ENCODE measurements around the gene HENMT1. TPM values are rescaled to one million over a fixed set of nuclear protein-coding genes. Genes with fewer than 3 reads are reported as not detected.
A peak's percentile ranks its signal among the peaks of the same experiment; 100 is the strongest.
"Not testable (repeated sequence)": the region's sequence is repeated elsewhere in the genome, so short reads cannot be mapped to it uniquely, and the experiment has no call there.

HENMT1 gene
- total RNA-seq, 2 donors from 2014 or later: 27.5 to 35.7 TPM

DNA sequence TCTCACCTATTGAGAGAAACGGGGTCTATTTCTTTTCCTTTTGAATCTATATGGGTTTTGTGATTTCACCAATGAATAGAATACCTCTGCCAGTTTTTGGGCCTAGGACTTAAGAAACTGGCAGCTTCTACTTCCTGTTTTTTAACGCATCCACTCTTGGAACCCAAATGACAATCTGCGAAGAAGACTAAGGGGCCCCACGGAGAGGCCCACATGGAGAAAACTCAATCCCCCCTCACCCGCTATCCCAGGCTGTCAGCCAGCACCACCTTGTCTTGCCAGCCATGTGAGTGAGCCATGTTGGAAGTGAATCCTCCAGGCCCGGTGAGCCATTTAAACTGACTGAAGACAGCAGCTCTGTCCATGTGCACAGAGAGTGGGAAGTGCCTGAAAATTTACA is 3.6 kb upstream of the HENMT1 start:
- DNase-seq (ENCODE audit: low spot score) (no peak), ATAC-seq (no peak)
- H3K27me3 Mint-ChIP-seq: no peaks in the 10 kb centered on the region
- no peak overlapping the region for H3K4me3 Mint-ChIP-seq
- peaks cover 19 to 21% of the 10 kb centered on the region in 2 donors for H3K4me1 Mint-ChIP-seq (ENCODE audit: low read depth in 2 of 2)
- no peaks in the 10 kb centered on the region for H3K9me3 Mint-ChIP-seq
- no peaks in the 10 kb centered on the region for H3K36me3 Mint-ChIP-seq
- peak overlapping the region in 1 of 2 donors; percentile 26 for H3K27ac Mint-ChIP-seq

DNA sequence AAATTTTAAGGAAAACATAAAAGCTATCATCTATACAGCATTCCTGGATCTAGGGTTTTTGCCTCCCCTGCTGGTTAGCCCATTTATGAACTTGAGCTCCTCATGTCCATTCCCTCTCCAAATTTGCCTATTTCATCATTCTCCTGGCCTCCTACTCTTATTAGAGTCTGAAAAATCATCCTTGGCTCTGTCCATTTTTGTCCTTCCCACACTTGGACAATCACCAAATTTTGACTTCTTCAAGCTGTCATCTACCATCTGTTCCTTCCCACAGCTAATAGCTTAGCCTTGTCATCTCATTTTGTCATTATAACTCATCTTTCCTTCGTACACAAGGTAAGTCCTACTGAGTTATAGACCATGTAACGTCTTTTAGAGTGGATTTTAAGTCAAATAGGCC is 2.2 kb upstream of the HENMT1 start:
- peak overlapping the region; percentile 95 to 96 for H3K27ac Mint-ChIP-seq
- H3K4me3 Mint-ChIP-seq: peak overlapping the region; percentile 88

DNA sequence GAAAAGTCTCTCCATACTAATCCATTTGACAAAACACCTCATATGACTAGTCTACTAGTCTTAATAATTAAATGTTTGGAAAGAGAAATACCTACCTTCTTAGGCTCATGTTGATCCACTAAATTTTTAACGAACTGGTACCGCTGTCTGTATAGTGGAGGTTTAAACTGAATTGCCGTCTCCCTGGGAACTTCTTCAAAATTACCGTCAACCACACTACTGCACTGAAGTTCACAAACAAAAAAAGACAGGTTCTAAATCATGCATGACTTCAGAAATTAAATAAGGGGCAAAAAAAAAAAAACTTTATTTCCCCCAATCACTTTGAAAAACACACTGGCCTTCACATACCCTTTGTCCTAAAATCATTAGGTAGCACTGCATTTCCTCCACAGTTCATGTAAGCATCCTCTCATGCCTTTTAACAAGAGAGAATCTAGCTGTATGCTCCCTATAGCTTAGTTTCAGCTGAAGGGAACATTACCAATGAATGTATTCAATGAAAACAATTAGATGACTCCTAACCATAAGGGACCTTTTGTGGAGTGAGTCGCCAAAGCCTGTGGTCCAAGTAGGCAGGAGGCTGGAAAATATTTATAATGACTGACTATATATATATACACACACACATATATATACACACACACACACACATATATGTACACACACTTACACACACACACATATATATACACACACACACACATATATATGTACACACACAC is 3.4 kb downstream of the HENMT1 start:
- Mint-ChIP-seq H3K4me1 (ENCODE audit: low read depth in 2 of 2) (peaks cover 48 to 54% of the 10 kb centered on the region in 2 donors), H3K27me3 (no peaks in the 10 kb centered on the region), H3K36me3 (peaks cover 25% of the 10 kb centered on the region), H3K4me3 (peak overlapping the region; percentile 7), H3K9me3 (no peaks in the 10 kb centered on the region), H3K27ac (peak overlapping the region; percentile 68 to 82)
- DNase-seq (ENCODE audit: low spot score): no peak
- ATAC-seq: no peak

More for the DNA sequence above, 2.2 kb upstream of the HENMT1 start:
- no peaks in the 10 kb centered on the region for H3K9me3 Mint-ChIP-seq
- no peak for ATAC-seq
- no peaks in the 10 kb centered on the region for H3K27me3 Mint-ChIP-seq
- no peaks in the 10 kb centered on the region for H3K36me3 Mint-ChIP-seq
- DNase-seq (ENCODE audit: low spot score): no peak
- peaks cover 20 to 24% of the 10 kb centered on the region in 2 donors for H3K4me1 Mint-ChIP-seq (ENCODE audit: low read depth in 2 of 2)

DNA sequence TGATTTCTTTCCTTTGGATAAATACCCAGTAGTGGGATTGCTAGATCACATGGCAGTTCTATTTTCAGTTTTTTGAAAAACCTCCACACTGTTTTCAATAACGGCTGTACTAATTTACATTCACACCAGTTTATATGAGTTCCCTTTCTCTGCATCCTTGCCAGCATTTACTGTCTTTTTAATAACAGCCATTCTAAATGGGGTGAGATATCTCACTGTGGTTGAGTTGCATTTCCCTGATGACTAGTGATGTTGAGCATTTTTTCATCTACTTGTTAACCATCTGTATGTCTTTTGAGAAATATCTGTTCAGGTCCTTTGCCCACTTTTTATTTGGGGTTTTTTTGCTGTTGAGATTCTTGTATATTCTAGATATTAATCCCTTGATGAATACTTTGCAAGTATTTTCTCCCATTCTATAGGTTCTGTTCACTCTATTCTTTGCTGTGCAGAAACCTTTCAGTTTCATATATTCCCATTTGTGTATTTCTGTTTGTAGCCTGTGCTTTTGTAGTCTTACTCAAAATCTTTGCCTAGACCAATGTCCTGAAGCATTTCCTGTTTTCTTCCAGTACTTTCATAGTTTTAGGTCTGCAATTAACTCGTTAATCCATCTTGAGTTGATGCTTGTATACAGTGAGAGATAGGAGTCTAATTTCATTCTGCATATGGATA is 7.3 kb downstream of the HENMT1 start:
- no peaks in the 10 kb centered on the region for H3K27me3 Mint-ChIP-seq
- H3K9me3 Mint-ChIP-seq: no peaks in the 10 kb centered on the region
- peak overlapping the region; percentile 70 for H3K4me3 Mint-ChIP-seq
- H3K27ac Mint-ChIP-seq: peak overlapping the region; percentile 92 to 93
- DNase-seq (ENCODE audit: low spot score) (no peak), ATAC-seq (peak; percentile 88 to 94)
- H3K36me3 Mint-ChIP-seq: peaks cover 57% of the 10 kb centered on the region
- peaks cover 62 to 72% of the 10 kb centered on the region in 2 donors for H3K4me1 Mint-ChIP-seq (ENCODE audit: low read depth in 2 of 2)

DNA sequence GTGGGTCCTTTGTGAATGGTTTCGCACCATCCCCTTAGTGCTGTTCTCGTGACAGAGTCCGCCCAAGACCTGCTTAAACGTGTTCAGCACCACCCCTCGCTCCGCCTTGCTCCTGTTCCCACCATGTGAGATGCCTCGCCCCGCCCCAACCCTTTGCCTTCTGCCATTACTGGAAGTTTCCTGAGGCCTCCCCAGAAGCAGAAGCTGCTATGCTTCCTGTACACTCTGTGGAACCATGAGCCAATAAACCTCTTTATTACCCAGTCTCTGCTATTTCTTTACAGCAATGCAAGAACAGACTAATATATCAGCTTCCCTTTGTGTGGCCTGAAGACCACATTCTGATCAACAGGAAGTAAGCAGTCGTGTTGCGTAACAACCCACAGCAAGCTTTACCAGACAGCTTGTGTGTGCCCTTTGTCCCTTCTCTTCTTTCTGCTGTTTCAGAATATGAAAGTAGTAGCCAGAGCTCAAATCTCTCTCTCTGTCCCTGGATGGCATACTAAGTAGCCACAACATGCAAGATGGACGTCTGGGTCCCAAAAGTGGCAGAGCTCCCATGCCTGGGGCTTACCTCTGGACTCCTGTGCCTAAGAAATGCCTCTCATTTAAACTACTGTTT is 14.1 kb downstream of the HENMT1 start:
- Mint-ChIP-seq H3K4me1 (ENCODE audit: low read depth in 2 of 2) (peaks cover 69 to 95% of the 10 kb centered on the region in 2 donors), H3K36me3 (peaks cover 40% of the 10 kb centered on the region), H3K27me3 (no peaks in the 10 kb centered on the region), H3K4me3 (peak overlapping the region; percentile 82), H3K9me3 (no peaks in the 10 kb centered on the region), H3K27ac (peak overlapping the region; percentile 99)
- ATAC-seq: peak; percentile 87 to 91
- peak; percentile 94 for DNase-seq (ENCODE audit: low spot score)

DNA sequence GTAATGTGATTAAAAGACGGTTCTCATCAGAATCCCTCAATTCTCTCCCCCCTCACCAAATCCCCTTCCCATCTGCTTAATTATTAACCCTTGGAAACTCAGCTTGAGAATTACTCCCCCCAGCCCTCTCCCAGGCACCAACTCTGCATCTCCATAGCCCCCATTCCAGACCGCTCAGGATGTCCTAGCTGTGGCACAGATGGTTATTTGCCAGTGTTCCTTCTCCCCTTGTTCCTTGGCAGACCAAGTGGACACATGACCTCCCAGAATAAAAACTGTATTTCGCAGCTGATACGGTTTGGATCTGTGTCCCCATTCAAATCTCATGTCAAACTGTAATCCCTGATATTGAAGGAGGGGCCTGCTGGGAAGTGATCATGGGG is 14.6 kb downstream of the HENMT1 start:
- Mint-ChIP-seq H3K27ac (peak overlapping the region; percentile 99), H3K4me1 (ENCODE audit: low read depth in 2 of 2) (peaks cover 68 to 93% of the 10 kb centered on the region in 2 donors), H3K27me3 (no peaks in the 10 kb centered on the region), H3K4me3 (peak overlapping the region; percentile 82), H3K36me3 (peaks cover 35% of the 10 kb centered on the region), H3K9me3 (no peaks in the 10 kb centered on the region)
- DNase-seq (ENCODE audit: low spot score) (no peak), ATAC-seq (no peak)

DNA sequence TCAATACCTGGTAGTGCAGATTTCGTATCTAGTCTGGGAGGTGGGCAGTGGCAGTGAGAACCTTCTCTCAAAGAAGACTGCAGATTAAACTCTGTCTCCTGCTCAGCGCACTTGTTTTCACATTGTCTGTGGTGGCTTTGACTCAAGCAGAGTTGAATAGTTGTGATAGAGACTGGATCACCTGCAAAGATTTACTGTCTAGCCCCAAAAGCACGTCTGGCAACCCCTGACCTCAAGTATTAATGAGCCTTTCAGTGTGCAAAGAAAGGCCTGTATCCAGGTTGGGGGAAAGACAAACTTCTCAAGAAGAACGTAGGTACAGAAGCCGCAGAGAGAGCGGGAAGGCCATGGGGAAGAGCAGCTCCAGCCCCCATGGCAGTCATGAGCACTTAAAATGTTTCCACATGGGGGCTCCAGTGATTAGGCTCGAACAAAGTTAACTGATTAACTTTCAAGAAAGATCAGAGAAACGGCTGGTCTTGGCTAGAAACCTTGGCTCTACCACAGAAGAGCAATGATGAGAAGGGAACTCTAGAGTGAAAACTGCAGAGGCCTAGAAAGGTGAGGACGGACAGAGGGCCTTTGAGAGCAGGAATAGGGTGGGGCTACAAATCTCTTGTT is 15.2 kb downstream of the HENMT1 start:
- Mint-ChIP-seq H3K4me1 (ENCODE audit: low read depth in 2 of 2) (peaks cover 67 to 88% of the 10 kb centered on the region in 2 donors), H3K9me3 (no peaks in the 10 kb centered on the region), H3K36me3 (peaks cover 29% of the 10 kb centered on the region), H3K27ac (peak overlapping the region; percentile 99), H3K4me3 (peak overlapping the region; percentile 82), H3K27me3 (no peaks in the 10 kb centered on the region)
- no peak for ATAC-seq
- DNase-seq (ENCODE audit: low spot score): no peak

DNA sequence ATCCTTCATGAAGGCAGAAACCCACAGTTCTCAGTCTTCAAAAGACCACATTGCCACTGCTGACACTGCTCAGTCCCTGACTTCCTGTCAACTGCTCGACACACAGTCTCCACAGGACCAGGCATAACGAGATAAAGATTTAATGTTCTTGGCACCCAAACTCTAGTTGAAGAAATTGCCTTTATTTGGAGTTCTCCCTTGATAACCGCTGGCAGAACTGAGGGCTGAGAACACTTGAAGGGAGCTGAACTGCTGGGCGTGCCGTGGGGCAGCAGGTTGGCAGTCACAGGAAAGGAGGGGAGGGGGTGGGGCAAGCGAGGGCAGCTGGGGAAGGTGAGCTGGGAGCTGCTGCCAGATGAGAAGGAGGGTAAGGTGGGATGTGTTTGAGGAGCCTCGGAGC is 15.9 kb downstream of the HENMT1 start:
- H3K36me3 Mint-ChIP-seq: peaks cover 28% of the 10 kb centered on the region

DNA sequence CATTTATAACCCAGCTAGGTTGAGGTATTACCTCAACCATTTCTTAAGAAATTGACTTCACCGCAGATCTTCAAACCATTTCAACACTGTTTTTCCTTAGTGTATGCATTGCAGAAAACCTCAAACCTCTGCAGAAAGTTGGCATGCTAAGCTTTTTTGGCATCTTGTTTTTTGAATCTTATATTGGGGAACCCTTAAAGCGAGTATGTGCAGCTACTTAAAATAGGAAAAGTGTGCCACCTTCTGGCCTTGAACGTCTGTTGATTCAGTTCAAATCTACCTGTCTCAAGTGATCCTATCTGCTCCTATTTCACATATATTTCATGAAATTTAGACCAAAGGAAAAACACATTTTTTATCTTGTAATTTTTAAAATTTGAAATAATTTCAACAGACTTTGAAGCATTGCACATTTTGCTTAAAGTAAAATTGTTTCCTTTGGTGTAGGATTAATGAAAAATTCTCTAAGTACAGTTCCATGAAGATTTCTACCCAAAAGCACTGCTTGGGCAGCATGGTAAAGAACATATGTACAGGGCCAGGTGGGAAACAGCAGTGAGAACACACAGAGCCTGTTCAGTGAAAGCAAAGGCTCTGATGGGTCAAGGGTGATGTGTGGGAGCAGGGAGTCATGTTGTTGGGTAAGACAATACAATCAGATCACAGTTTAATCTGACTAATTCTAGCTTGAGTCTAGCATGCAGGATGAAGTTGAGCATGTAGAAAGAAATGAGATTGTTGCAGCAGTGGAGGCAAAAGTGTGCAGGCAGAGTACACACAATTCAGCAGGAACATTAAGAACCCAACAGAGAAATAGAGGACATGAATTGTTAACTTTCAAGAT is 17.2 kb downstream of the HENMT1 start:
- peaks cover 68 to 80% of the 10 kb centered on the region in 2 donors for H3K4me1 Mint-ChIP-seq (ENCODE audit: low read depth in 2 of 2)
- DNase-seq (ENCODE audit: low spot score) (no peak), ATAC-seq (peak; percentile 26 to 43)
- H3K9me3 Mint-ChIP-seq: no peaks in the 10 kb centered on the region
- H3K27ac Mint-ChIP-seq: peak overlapping the region; percentile 99
- no peaks in the 10 kb centered on the region for H3K27me3 Mint-ChIP-seq
- H3K4me3 Mint-ChIP-seq: peak overlapping the region; percentile 82
- H3K36me3 Mint-ChIP-seq: peaks cover 19% of the 10 kb centered on the region

More for the DNA sequence above, 15.9 kb downstream of the HENMT1 start:
- Mint-ChIP-seq H3K27me3 (no peaks in the 10 kb centered on the region), H3K4me1 (ENCODE audit: low read depth in 2 of 2) (peaks cover 68 to 88% of the 10 kb centered on the region in 2 donors), H3K27ac (peak overlapping the region; percentile 99), H3K9me3 (no peaks in the 10 kb centered on the region), H3K4me3 (peak overlapping the region; percentile 82)
- DNase-seq (ENCODE audit: low spot score): no peak
- ATAC-seq: peak in 1 of 2 donors; percentile 64

DNA sequence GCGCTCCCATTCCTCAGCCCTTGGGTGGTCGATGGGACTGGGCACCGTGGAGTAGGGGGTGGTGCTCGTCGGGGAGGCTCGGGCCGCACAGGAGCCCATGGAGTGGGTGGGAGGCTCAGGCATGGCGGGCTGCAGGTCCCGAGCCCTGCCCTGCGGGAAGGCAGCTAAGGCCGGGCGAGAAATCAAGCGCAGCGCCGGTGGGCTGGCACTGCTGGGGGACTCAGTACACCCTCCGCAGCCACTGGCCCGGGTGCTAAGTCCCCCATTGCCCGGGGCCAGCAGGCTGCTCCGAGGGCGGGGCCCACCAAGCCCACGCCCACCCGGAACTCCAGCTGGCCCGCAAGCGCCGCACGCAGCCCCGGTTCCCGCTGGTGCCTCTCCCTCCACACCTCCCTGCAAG is 20.0 kb downstream of the HENMT1 start:
- H3K27ac Mint-ChIP-seq: peak overlapping the region in 1 of 2 donors; percentile 70
- H3K4me3 Mint-ChIP-seq; ATAC-seq; H3K9me3 Mint-ChIP-seq; DNase-seq (ENCODE audit: low spot score); H3K27me3 Mint-ChIP-seq: not testable (repeated sequence)
- H3K4me1 Mint-ChIP-seq (ENCODE audit: low read depth in 2 of 2): peaks cover 44 to 53% of the 10 kb centered on the region in 2 donors
- H3K36me3 Mint-ChIP-seq: peaks cover 13% of the 10 kb centered on the region

DNA sequence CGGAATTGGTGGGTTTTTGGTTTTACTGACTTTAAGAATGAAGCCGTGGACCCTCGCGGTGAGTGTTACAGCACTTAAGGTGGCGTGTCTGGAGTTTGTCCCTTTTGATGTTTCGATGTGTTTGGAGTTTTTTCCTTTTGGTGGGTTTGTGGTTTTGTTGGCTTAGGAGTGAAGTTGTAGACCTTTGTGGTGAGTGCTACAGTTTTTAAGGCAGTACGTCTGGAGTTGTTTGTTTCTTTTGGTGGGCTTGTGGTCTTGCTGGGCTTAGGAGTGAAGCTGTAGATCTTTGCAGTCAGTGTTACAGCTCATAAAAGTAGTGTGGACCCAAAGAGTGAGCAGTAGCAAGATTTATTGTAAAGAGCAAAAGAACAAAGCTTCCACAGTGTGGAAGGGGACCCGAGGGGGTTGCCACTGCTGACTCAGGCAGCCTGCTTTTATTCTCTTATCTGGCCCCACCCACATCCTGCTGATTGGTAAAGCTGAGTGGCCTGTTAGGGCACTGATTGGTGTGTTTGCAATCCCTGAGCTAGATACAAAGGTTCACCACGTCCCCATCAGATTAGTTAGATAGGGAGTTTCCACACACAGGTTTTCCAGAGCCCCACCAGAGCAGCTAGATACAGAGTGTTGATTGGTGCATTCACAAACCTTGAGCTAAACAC is 20.9 kb downstream of the HENMT1 start:
- peak in 1 of 2 donors; percentile 55 for ATAC-seq
- peaks cover 35 to 44% of the 10 kb centered on the region in 2 donors for H3K4me1 Mint-ChIP-seq (ENCODE audit: low read depth in 2 of 2)
- peak; percentile 68 for DNase-seq (ENCODE audit: low spot score)
- H3K4me3 Mint-ChIP-seq: peak overlapping the region; percentile 65
- peak overlapping the region; percentile 70 to 83 for H3K27ac Mint-ChIP-seq
- peaks cover 13% of the 10 kb centered on the region for H3K36me3 Mint-ChIP-seq
- H3K27me3 Mint-ChIP-seq: no peaks in the 10 kb centered on the region
- H3K9me3 Mint-ChIP-seq: no peaks in the 10 kb centered on the region

DNA sequence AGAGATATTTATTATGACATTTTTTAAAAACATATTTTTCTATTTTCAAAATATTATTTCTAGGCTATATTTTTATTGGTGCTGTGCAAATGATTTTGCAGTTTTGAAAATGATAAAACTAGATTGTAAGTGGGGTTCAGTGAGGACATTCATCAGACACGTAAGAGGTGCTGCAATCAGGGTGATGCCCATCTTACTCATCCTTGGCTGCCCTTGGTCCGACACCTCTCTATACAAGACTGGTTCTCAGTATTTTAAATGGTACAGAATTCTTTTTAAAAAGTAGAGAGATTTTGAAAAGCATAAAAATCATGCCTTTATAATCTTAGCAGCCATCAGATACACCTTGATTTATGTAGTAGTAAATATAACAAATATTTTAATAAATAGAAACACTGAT is 24.0 kb downstream of the HENMT1 start:
- no peak overlapping the region for H3K4me3 Mint-ChIP-seq
- no peak for DNase-seq (ENCODE audit: low spot score)
- no peaks in the 10 kb centered on the region for H3K9me3 Mint-ChIP-seq
- ATAC-seq: no peak
- H3K27me3 Mint-ChIP-seq: no peaks in the 10 kb centered on the region
- H3K36me3 Mint-ChIP-seq: peaks cover 20% of the 10 kb centered on the region
- H3K27ac Mint-ChIP-seq: no peak overlapping the region
- H3K4me1 Mint-ChIP-seq (ENCODE audit: low read depth in 2 of 2): peaks cover 15% of the 10 kb centered on the region in 2 donors
